Muscle layer of colon (tissue), 2 donors: ENCODE results near the gene OR2T10.

Experiments
- H3K27ac ChIP-seq: one replicate; pipeline ENCODE4 v1.7.0; 2013; ENCODE audit warnings: low read depth, mild to moderate bottlenecking, low read length, moderate library complexity
- H3K27me3 ChIP-seq, 2 donors: one replicate each; pipeline ENCODE4 v1.7.0; 2013; ENCODE audit warnings: low read length in 2 of 2, mild to moderate bottlenecking in 2 of 2; ENCODE audit not compliant: insufficient read depth in 2 of 2, control insufficient read depth in 1 of 2
- H3K36me3 ChIP-seq: one replicate; pipeline ENCODE4 v1.7.0; 2013; ENCODE audit warnings: mild to moderate bottlenecking, low read length; ENCODE audit not compliant: insufficient read depth
- H3K4me1 ChIP-seq: one replicate; pipeline ENCODE4 v1.7.0; 2013; ENCODE audit warnings: mild to moderate bottlenecking, low read length; ENCODE audit not compliant: insufficient read depth
- H3K4me3 ChIP-seq, 2 donors: one replicate each; pipeline ENCODE4 v1.7.0; 2013; ENCODE audit warnings: low read length in 2 of 2, low read depth in 1 of 2, mild to moderate bottlenecking in 1 of 2, moderate library complexity in 1 of 2
- H3K9ac ChIP-seq: one replicate; pipeline ENCODE4 v1.7.0; 2013; ENCODE audit warnings: low read length
- H3K9me3 ChIP-seq: one replicate; pipeline ENCODE4 v1.7.0; 2013; ENCODE audit warnings: mild to moderate bottlenecking, low read length
- donor health status: abdominal sarcoma.
- donor health status: Adenocarcinoma of cecum.

OR2T10 gene

DNA sequence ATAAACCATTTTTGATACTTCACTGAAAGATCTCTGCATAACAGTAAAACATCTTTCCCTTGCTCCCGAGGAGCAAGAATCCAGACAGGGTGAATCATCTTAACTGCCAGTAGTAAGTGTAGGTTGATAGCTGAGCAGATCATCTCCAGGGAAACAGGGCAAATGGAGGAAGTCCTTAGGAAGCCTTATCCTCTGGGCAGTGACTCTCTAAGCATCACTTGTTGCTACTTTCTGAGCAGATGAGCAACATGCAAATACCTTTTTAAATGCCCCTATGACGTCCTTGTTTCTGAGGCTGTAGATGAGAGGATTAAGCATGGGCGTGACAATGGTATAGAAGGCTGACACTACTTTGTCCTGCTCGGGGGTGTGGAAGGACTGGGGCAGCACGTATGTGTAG lies 28.5 kb upstream of the OR2T10 start:
- Histone ChIP-seq H3K4me3 (no peak overlapping the region), H3K27me3 (no peaks in the 10 kb centered on the region), H3K36me3 (no peaks in the 10 kb centered on the region), H3K9me3 (no peaks in the 10 kb centered on the region), H3K27ac (no peak overlapping the region), H3K9ac (no peak overlapping the region), H3K4me1 (no peaks in the 10 kb centered on the region)

DNA sequence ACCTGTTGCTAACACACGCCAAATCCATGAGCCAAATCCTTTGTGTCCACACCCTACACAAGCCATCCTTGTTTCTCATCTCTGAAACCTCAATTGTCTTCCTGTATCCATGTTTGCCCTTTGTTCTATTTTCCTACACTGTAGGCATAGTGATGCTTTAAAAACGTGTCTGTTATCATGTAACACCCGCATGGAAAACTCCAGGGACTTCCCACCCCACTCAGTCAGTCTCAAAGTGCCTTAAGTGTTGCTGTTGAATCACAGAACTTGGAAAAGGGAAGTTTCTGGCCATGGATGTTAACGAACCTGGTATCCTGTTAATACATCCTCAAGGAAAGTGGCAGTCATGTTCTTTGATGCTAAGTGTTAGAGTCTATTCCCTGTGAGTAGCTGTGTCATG lies 27.7 kb upstream of the OR2T10 start:
- Histone ChIP-seq H3K36me3 (no peaks in the 10 kb centered on the region), H3K4me1 (no peaks in the 10 kb centered on the region), H3K4me3 (no peak overlapping the region), H3K9ac (no peak overlapping the region), H3K9me3 (no peaks in the 10 kb centered on the region), H3K27ac (no peak overlapping the region), H3K27me3 (no peaks in the 10 kb centered on the region)

DNA sequence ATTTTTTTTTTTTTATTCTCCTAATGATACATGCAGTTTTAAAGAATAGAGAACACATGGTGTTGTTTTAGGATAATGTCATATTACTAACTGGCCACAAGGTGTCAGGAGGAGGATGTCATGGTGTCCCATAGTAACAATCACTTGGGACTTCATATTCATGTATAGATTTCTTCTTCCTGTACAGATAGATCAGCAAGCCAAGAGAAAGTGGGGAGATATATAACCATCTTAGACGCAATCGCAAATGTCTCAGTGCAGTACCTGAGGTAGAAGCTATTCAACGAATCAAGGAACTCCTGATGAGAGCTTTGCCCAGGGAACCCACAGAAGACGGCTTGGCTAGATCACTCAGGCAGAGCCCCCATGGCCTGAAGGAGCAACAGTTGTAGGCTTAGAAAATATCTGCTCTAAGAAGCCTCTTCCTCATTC lies 25.1 kb upstream of the OR2T10 start:
- no peaks in the 10 kb centered on the region for H3K36me3 ChIP-seq
- no peaks in the 10 kb centered on the region for H3K4me1 ChIP-seq
- H3K27me3 ChIP-seq: no peaks in the 10 kb centered on the region
- H3K27ac ChIP-seq: no peak overlapping the region
- H3K9ac ChIP-seq: no peak overlapping the region
- H3K4me3 ChIP-seq: no peak overlapping the region
- no peaks in the 10 kb centered on the region for H3K9me3 ChIP-seq

DNA sequence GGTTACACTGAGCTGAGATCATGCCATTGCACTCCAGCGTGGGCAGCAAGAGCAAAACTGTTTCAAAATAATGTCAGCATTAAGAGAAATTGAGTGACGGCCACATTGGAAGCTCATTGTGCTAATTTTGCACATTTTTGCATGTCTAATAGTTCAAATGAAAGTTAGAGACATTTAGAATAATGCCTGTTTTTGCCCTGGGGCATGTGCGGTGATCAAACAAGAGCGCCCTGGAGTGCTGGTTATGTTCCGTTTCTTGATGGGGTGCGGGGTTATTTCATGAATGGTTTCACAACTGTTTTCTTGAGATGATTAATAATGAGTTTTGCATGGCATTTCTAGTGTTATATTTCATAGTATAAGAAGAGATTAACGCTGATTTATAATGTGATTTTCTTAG lies 24.3 kb upstream of the OR2T10 start:
- H3K9ac ChIP-seq: no peak overlapping the region
- H3K4me1 ChIP-seq: no peaks in the 10 kb centered on the region
- no peak overlapping the region for H3K4me3 ChIP-seq
- no peak overlapping the region for H3K27ac ChIP-seq
- no peaks in the 10 kb centered on the region for H3K36me3 ChIP-seq
- H3K27me3 ChIP-seq: no peaks in the 10 kb centered on the region
- H3K9me3 ChIP-seq: no peaks in the 10 kb centered on the region

DNA sequence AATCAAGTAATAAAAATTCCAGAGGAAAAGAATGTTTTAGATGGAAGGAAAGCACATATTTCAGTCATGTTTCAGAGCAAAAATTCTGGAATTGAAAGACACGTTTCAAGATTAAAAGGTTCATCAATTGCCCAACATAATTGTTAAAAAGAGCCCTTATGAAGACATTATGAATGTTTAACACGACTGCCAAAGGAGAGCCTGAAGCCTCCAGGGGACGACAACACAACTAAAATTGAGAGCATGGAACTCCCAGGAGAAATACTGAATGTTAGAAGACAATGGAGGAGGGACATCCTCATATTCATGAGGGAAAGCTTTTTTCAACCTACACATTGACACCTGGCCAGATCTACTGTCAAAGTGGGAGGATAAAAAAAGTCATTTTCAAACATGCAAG lies 21.4 kb upstream of the OR2T10 start:
- H3K9ac ChIP-seq: no peak overlapping the region
- no peaks in the 10 kb centered on the region for H3K4me1 ChIP-seq
- no peak overlapping the region for H3K4me3 ChIP-seq
- no peaks in the 10 kb centered on the region for H3K36me3 ChIP-seq
- H3K9me3 ChIP-seq: no peaks in the 10 kb centered on the region
- no peaks in the 10 kb centered on the region for H3K27me3 ChIP-seq
- no peak overlapping the region for H3K27ac ChIP-seq

DNA sequence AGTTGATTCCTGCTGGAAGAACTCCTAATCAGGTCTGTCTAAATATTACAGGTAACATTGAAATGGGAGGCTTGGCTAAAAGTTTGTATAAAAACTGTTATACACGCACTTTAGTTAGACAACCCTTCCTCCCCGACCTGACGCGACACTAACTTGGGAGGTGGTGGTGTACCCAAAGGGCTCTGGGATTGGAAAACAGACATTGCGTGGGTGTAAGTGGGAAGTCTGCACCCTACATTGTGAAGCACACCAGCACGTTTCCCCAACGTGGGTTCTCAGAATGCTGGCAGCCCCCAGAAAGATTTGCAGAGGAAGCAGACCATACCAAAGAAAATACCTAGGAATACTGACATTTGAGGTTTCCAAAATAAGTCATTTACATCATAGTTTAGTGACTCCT lies 20.6 kb upstream of the OR2T10 start:
- no peak overlapping the region for H3K4me3 ChIP-seq
- H3K4me1 ChIP-seq: no peaks in the 10 kb centered on the region
- H3K9me3 ChIP-seq: no peaks in the 10 kb centered on the region
- H3K27ac ChIP-seq: no peak overlapping the region
- no peaks in the 10 kb centered on the region for H3K36me3 ChIP-seq
- H3K27me3 ChIP-seq: no peaks in the 10 kb centered on the region
- no peak overlapping the region for H3K9ac ChIP-seq

DNA sequence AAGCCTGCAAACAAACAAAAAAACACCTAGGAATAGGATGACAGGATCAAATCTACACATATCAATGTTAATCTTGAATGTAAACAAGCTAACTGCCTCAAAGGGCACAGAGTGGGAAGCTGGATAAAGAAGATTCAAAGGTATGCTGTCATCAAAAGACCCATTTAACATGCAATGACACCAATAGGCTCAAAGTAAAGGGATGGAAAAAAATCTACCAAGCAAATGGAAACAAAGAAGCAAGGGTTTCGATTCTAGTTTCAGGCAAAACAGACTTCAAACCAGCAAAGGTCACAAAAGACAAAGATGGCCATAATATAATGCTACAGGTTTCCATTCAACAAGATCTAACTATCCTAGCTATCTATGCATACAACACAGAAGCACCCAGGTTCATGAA lies 16.2 kb upstream of the OR2T10 start:
- H3K4me1 ChIP-seq: no peaks in the 10 kb centered on the region
- no peaks in the 10 kb centered on the region for H3K9me3 ChIP-seq
- H3K36me3 ChIP-seq: no peaks in the 10 kb centered on the region
- no peak overlapping the region for H3K4me3 ChIP-seq
- H3K9ac ChIP-seq: no peak overlapping the region
- no peak overlapping the region for H3K27ac ChIP-seq
- H3K27me3 ChIP-seq: no peaks in the 10 kb centered on the region

DNA sequence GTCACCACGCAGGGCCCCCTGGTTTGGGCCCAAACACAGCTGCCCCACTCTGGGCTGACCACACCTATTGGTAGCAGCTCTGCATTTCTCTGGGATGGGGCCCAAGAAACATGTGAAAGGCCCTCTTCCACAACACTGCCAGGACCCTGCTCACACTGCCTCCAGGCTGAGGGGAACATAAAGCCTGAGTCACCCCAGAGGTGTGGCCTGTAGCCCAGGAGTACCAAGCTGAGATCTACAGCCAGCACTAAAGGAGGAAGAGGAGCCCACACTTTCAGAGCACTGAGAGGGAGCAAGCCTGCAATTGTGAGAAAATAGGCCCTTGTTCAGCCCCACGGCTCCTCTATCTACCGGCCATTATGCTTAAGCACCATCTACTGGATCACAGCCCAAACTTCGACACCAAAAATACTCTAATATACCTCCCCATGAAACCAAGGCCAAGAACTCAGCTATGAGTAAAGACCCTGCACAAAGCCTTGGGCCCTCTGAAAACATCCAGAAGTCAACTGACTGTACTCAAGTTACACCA lies 14.4 kb upstream of the OR2T10 start:
- H3K36me3 ChIP-seq: no peaks in the 10 kb centered on the region
- no peak overlapping the region for H3K4me3 ChIP-seq
- no peaks in the 10 kb centered on the region for H3K9me3 ChIP-seq
- H3K27me3 ChIP-seq: no peaks in the 10 kb centered on the region
- H3K4me1 ChIP-seq: no peaks in the 10 kb centered on the region
- H3K27ac ChIP-seq: no peak overlapping the region
- no peak overlapping the region for H3K9ac ChIP-seq

DNA sequence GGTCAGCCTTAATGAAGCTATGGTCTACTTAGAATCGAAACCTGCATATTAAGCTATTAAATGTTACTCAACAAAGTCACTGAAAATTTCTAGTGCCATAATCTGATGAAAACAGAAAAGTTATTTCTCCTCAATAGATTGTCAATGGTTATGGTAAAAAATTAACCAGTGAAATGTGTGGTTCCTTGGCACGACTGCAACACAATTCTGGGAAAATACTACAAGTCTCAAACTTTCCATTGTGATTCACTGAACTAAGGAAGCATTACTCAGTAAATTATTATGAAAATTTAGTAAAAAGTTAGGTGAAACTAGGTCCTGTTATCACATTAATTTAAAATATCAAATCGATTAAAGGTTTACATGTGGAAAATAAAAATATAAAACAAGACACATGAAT lies 12.8 kb upstream of the OR2T10 start:
- Histone ChIP-seq H3K9ac (no peak overlapping the region), H3K4me3 (no peak overlapping the region), H3K4me1 (no peaks in the 10 kb centered on the region), H3K27me3 (no peaks in the 10 kb centered on the region), H3K9me3 (no peaks in the 10 kb centered on the region), H3K27ac (no peak overlapping the region), H3K36me3 (no peaks in the 10 kb centered on the region)

DNA sequence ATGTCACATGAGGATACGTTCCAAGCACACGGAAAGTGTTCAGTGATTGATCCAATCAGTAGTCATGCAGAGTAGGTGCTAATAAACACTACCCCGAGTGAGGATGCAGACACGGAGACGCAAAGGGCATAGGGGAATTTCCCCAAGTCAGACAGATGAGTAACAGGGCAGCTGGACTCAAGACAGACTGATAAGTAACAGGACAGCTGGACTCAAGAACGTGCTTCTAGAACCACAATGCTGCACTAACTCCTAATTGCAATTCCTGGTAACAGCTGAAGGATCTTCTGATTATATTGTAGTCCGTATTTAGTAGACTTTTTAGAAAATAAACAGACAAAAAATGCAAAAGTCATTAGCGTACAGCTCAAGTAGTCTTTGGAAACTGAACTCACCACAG lies 1.9 kb upstream of the OR2T10 start:
- H3K27ac ChIP-seq: no peak overlapping the region
- no peak overlapping the region for H3K4me3 ChIP-seq
- H3K27me3 ChIP-seq: no peaks in the 10 kb centered on the region
- H3K9ac ChIP-seq: no peak overlapping the region
- no peaks in the 10 kb centered on the region for H3K36me3 ChIP-seq
- H3K4me1 ChIP-seq: no peaks in the 10 kb centered on the region
- no peaks in the 10 kb centered on the region for H3K9me3 ChIP-seq

DNA sequence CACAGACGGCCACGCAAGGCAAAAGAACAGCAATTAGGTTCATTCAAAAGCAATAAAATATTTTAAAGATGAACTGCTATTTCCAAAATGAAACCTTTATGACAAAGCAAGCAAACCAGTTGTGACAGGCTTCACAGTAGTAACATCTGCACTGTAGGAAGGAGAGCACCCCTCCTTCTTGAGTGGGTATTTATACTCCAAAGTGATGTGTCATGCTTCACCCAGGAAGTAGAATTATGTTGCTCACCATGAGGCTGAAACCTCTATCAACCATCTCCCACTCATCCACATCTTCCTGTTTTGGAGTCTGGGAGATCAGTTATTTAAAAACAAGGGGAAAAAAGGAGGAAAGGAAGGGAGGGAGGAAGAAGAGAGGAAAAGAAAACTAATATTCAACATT lies 885 bp downstream of the OR2T10 start:
- H3K9me3 ChIP-seq: no peaks in the 10 kb centered on the region
- H3K27me3 ChIP-seq: no peaks in the 10 kb centered on the region
- no peaks in the 10 kb centered on the region for H3K36me3 ChIP-seq
- no peak overlapping the region for H3K9ac ChIP-seq
- H3K27ac ChIP-seq: no peak overlapping the region
- H3K4me3 ChIP-seq: no peak overlapping the region
- H3K4me1 ChIP-seq: no peaks in the 10 kb centered on the region

DNA sequence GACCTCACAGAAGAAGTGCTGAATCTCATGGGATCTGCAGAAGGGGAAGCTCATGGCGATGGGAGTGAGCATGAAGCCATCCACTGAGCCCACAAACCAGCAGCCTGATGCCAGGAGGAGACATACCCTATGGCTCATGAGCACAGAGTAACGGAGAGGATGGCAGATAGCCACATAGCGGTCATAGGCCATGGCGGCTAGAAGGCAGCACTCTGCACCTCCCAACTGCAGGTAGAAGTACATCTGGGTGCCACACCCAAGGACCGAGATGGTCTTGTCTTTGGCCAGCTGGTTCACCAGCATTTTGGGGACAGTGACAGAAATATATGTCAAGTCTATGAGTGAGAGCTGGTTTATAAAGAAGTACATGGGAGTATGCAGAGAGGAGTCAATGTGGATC lies 4.3 kb downstream of the OR2T10 start:
- H3K27me3 ChIP-seq: no peaks in the 10 kb centered on the region
- no peak overlapping the region for H3K27ac ChIP-seq
- H3K4me3 ChIP-seq: no peak overlapping the region
- no peaks in the 10 kb centered on the region for H3K9me3 ChIP-seq
- H3K36me3 ChIP-seq: no peaks in the 10 kb centered on the region
- H3K4me1 ChIP-seq: no peaks in the 10 kb centered on the region
- H3K9ac ChIP-seq: no peak overlapping the region
